OCI-LY1 (cell line): ENCODE data around the gene CACNA1C.

Experiments used
- CTCF ChIP-seq: fragments of 200-600 bp; sonication (generic), shearing (Covaris generic); IDR thresholded peaks from 2 replicates; pipeline ENCODE4 v1.5.1; 2017; ENCODE audit warnings: mild to moderate bottlenecking, antibody characterized with exemption, low read length, moderate library complexity, mixed read lengths
- EZH2 ChIP-seq: fragments of 200-600 bp; sonication (generic), shearing (Covaris generic); IDR thresholded peaks from 2 replicates; pipeline ENCODE4 v1.8.0; 2017; ENCODE audit warnings: borderline replicate concordance, mixed run types, mild to moderate bottlenecking, antibody characterized with exemption, low read length, moderate library complexity, mixed read lengths

GRCh38 chr12:2389079-2389790, 336.4 kb downstream of the CACNA1C start:
- TF ChIP-seq CTCF (no peak), EZH2 (no peak)
